GM10248 (cell line): ENCODE data around the gene SKAP1.

Experiments used
- CTCF ChIA-PET: fragments of 300-600 bp; sonication (Branson Sonifier 250); formaldehyde crosslinking; extraction: SDS; loops from one replicate; lab custom pipeline; 2021; ENCODE audit warnings: antibody characterized with exemption; lab: Yijun Ruan, JAX
- POLR2A ChIA-PET: fragments of 350-650 bp; sonication (Branson Sonifier 250); formaldehyde crosslinking; extraction: SDS; loops from one replicate; lab custom pipeline; 2020; ENCODE audit warnings: antibody characterized with exemption; lab: Yijun Ruan, JAX
- DNase-seq: peaks from one replicate; pipeline ENCODE4 v3.0.0; 2012; ENCODE audit errors: extremely low spot score
- CTCF ChIP-seq: IDR thresholded peaks from 2 replicates; pipeline ENCODE4 v1.5.1; 2012; ENCODE audit warnings: mild to moderate bottlenecking, low read depth; ENCODE audit errors: extremely low read depth, missing control alignments, control extremely low read depth

Gene SKAP1

GRCh38 chr17:48241131-48241591, 188.9 kb downstream of the SKAP1 start:
- peak; percentile 62 for DNase-seq
- POLR2A ChIA-PET: no interaction called here
- TF ChIP-seq CTCF: no peak
- CTCF ChIA-PET: interaction anchor here (1.0 kb wide), 1 partner anchor 258 kb away, joined by 3 read pairs; no protein-coding TSS in a partner anchor

- ChIA-PET CTCF (interaction anchor here (1.0 kb wide), 1 partner anchor 258 kb away, joined by 3 read pairs; no protein-coding TSS in a partner anchor), POLR2A (no interaction called here)
- DNase-seq: no peak
- no peak for TF ChIP-seq CTCF
These were observed 189.4 kb downstream of the SKAP1 start for GRCh38 chr17:48240562-48241130.

- POLR2A ChIA-PET: no interaction called here
- TF ChIP-seq CTCF: no peak
- CTCF ChIA-PET: interaction anchor here (1.0 to 1.2 kb wide), 2 partner anchors 215 to 259 kb away, joined by 3 read pairs; no protein-coding TSS in a partner anchor
- no peak for DNase-seq
These were observed 189.9 kb downstream of the SKAP1 start for GRCh38 chr17:48240122-48240521.

- CTCF ChIA-PET: interaction anchor here (1.2 kb wide), 1 partner anchor 214 kb away, joined by 3 read pairs; no protein-coding TSS in a partner anchor
- no peak for DNase-seq
- POLR2A ChIA-PET: no interaction called here
- TF ChIP-seq CTCF: no peak
These were observed 190.4 kb downstream of the SKAP1 start for GRCh38 chr17:48239603-48239995.

- DNase-seq: no peak
- TF ChIP-seq CTCF: no peak
- CTCF ChIA-PET: interaction anchor here (1.0 to 1.4 kb wide), 4 partner anchors 21 to 214 kb away, joined by 3 to 4 read pairs (median 4); no protein-coding TSS in a partner anchor
- POLR2A ChIA-PET: no interaction called here
These were observed 190.9 kb downstream of the SKAP1 start for GRCh38 chr17:48238933-48239602.

- ChIA-PET POLR2A (no interaction called here), CTCF (no interaction called here)
- DNase-seq: no peak
- TF ChIP-seq CTCF: no peak
These were observed 192.6 kb downstream of the SKAP1 start for GRCh38 chr17:48237456-48237855.
